ENCODE data around the gene SLAIN2.
"Not testable (repeated sequence)": the region's sequence is repeated elsewhere in the genome, so short reads cannot be mapped to it uniquely, and the experiment has no call there.

Gene SLAIN2

DNA sequence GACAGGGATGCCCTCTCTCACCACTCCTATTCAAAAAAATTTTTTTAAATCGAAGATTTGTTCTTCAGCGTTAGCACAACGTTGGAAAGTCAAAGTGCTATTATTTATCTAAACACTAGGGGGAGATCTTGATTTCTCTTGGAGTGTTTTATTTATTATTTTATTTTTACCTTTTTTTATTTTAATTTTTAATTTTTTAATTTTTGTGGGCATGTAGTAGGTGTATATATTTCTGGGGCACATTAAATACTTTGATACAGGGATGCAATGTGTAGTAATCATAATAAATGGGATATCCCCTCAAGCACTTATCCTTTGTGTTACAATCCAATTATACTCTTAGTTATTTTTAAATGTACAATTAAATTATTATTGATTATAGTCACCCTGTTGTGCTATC, 104.4 kb downstream of the SLAIN2 start:
- no peak for DNase-seq (ENCODE audit: low read depth)

DNA sequence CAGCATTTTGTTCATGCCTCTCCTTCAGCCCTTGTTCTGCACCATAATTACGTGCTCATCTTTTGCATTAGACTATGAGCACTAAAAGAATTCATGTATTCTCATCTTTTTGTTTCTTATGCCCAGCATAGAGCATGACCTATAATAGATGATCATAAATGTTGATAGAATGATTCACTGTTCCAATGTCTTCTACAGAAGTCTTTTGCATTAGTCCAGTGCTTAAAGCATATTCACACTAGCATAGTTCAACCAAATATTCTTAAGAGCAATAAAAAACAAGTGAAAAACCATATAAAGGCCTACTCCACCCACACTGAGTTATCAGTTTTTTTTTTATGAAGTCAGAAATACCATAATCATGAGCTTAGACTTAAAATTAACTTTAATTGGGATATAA, 105.3 kb downstream of the SLAIN2 start:
- no peak for DNase-seq (ENCODE audit: low read depth)

DNA sequence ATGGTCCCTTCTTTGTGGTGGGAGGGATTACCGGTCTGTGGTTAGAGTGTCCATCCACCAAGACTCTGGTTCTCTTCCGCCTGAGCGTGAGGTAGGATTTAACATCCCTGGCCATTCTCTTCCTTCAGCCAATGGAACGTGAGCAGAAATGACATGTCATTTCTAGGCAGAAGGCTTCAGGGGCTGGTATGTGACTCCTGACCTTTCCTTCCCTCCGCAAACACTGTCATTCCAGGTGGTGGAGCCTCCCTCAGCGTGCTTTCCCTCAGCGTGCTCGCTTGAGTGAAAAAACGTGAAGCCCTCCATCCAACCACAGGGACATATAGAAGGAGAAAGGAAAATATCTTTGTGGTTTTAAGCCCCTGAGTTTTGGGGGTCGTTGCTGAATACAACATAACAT, 107.8 kb downstream of the SLAIN2 start:
- DNase-seq (ENCODE audit: low read depth): no peak

DNA sequence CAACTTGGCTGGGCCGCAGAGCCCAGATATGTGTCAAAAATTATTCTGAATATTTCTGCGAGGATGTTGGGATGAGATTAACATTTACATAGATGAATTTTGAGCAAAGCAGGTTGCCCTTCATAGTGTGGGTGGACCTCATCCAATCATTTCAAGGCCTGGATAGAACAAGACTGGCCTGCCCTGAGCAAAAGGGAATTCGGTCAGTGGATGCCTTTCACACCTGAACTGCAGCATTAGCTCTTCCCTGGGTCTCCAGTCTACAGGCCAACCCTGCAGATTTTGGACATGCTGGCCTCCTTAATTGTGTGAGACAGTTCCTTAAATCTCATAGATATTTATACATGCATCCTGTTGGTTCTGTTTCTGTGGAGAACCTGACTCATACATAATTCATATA, 109.4 kb downstream of the SLAIN2 start:
- DNase-seq (ENCODE audit: low read depth): no peak

DNA sequence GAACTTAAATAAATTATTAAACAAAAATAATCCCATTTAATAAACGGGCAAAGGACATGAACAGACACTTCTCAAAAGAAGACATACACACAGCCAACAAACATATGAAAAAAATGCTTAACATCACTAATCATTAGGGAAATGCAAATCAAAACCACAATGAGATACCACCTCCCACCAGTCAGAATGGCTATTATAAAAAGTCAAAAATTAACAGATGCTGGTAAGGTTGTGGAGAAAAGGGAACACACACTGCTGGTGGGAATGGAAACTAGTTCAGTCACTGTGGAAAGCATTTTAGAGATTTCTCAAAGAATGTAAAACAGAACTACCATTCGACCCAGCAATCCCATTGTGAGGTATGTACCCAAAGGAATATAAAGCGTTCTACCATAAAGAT, 110.3 kb downstream of the SLAIN2 start:
- DNase-seq (ENCODE audit: low read depth): not testable (repeated sequence)

DNA sequence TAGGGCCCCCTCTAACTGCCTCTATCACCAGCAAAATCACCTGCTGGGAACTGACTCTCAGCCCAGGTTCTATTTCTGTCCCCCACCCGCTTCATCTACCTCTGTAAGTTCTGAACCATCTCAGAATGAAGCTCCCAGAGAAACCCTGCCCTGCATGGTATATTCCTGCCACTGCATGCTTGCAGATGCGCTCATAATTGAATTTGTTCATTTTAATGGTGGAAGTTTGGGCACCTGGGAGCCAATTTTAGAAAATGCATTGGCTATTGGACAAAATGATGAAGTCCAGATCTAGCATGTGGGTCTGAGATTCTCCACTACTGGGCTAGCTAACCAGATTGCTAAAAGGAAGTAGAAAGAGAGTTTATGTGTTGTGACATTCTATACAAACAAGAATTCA, 113.3 kb downstream of the SLAIN2 start:
- no peak for DNase-seq (ENCODE audit: low read depth)

DNA sequence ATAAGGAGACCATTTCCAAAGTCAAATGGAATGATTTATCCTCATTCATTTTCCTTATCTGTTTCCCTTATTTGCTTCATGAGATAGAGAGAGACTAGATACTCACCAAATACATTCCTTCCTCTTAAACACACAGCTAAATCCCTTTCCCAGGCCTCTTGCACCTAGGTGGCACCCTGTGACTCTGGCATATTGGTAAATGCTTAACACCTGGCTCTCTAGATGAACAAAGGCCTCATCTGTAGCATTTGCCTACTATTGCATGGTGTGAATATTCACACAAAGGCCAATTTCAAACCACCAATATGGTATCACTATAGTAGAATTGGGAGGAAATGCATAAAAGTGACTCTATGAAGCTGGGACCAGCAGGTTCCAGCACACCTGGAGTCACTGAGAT, 119.7 kb downstream of the SLAIN2 start:
- DNase-seq (ENCODE audit: low read depth): no peak

DNA sequence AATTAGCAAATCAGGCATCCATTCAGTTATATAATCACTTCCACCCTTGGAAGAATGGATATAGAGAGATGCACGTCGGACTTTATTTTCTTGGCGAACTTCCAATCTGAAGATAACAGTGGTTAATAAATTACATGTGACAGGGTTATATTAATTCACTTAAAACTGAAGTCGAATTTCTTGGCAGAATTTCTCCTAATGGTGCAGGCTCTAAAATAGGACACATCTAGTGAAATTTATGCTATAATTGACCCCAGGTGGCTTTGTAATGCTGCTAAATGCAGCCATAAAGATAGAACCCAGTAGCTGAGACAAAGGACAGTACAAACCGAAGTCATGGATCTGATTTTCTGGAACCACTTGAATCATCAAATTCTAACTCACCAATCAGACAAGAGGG, 121.0 kb downstream of the SLAIN2 start:
- no peak for DNase-seq (ENCODE audit: low read depth)

DNA sequence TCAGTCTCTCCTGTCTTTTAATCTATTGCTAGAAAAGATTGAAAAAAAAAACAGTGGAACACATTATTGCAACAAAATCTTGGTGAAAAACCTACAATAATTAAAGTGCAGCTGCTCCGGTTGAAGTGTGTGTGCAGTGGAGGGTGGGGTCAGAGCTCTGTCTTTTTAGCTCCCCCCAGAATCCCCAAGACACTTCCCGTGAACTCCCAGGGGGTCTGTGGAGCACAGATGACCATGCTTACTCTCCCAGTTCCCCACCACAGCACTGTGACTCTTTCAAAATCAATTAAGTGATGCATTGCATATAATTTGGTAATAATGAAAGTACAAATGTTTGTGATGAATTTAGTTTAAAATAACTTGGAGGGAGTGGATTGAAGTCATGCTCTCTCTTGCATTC, 126.1 kb downstream of the SLAIN2 start:
- DNase-seq (ENCODE audit: low read depth): no peak

DNA sequence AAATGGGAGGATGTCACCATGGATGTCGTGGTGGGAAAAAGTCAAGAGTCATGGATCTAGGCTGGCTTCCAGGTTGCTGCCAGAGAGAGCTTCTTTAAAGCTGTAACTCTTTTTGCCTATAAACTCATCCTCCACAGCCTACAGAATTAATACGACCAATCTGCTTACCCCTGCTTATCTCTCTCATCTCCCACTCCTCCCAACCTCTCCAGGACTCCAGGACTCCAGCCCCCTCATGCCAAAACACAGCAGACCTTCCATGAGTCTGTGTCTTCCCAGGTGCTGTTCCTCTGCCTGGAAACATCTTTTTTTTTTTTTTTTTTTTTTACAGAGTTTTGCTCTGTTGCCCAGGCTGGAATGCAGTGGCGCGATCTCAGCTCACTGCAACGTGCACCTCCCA, 126.6 kb downstream of the SLAIN2 start:
- no peak for DNase-seq (ENCODE audit: low read depth)

DNA sequence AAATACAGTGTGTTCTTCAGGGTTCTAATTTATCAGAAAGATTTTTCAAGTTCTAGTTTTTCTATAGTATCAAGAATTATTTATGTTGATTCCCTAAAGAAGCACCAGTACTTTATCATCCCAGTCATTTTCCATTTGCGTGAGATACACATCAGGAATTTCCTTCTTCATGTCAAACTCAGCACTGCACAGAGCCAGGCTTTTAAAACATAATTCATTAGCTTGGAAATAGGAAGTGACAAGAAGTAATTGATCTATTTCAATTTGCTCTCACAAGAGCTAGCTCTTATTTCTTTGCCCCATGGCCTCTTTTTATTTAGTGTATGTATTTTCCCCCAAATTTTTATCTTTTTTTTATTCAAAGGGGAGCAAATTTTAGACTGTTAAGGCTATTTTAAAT, 128.8 kb downstream of the SLAIN2 start:
- DNase-seq (ENCODE audit: low read depth): no peak

DNA sequence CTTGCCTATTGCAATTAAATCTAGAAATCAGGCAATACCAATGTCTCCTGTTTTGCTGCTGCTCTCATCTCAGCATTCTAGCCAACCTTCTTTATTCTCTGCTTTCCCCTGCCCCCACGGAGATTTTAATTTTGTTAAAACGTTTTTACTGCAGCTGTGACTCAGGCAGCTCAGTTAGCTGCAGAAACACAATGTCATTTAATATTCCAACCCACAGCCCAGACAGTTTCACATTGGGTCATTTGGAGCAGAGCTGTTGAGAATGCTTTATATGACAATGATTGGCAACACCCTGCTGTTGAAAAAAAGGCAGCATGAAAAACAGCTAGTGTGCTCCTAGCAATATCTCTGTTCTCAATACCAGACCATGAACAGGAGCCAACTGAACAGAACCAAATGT, 129.2 kb downstream of the SLAIN2 start:
- no peak for DNase-seq (ENCODE audit: low read depth)

DNA sequence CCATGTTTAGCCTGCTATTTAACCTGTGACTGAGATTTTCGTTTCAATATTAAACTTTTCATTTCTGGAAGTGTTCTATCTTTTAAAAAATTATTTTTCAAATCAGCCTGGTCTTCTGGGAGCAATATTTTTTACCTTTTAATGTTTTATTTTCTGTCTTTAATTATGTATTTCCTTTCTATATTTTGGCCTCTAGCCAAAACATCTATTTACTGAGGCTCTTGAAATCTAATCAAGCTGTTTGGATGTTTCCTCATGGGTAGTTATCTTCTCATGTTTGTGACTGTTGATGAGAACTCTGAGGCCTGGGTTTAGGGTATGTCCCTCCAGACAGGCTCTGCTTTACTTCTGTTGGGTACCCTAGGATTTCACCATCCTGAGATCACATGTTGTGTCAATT, 131.5 kb downstream of the SLAIN2 start:
- no peak for DNase-seq (ENCODE audit: low read depth)

DNA sequence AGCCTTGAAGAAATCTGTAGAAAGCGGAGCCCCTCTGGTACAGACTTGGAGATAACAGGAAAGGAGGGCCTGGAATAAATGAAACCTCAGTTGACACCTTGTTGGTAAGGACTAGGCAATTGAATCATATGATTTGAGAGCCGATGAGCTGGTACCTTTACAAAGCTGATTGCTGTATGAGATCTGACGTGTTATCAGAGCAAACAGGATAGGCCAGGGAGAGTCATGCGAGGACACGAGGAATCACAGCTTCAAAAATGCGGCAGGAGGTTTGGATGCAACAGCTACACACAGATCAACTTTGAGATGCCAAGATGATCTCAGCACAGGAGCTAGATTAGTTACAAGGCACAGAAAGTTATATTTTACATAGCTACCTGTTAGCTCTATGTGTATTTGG, 134.4 kb downstream of the SLAIN2 start:
- DNase-seq (ENCODE audit: low read depth): no peak
